ENCODE data around the gene PNCK.
A peak's percentile ranks its signal among the peaks of the same experiment; 100 is the strongest.

PNCK gene

DNA sequence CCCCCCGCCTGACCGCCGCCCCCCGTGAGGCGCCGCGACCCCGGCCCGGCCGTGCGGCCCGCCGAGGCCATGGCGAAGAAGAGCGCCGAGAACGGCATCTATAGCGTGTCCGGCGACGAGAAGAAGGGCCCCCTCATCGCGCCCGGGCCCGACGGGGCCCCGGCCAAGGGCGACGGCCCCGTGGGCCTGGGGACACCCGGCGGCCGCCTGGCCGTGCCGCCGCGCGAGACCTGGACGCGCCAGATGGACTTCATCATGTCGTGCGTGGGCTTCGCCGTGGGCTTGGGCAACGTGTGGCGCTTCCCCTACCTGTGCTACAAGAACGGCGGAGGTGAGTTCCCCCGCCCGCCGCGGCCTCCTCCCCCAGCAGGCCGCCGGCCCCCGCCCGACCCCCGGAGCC is 14.9 kb upstream of the PNCK start:
- peak overlapping the region; percentile 38 for H3K4me3 ChIP-seq (replicated peaks; ENCODE audit: low read depth, low read length)
- TF ChIP-seq, protein P1, sequence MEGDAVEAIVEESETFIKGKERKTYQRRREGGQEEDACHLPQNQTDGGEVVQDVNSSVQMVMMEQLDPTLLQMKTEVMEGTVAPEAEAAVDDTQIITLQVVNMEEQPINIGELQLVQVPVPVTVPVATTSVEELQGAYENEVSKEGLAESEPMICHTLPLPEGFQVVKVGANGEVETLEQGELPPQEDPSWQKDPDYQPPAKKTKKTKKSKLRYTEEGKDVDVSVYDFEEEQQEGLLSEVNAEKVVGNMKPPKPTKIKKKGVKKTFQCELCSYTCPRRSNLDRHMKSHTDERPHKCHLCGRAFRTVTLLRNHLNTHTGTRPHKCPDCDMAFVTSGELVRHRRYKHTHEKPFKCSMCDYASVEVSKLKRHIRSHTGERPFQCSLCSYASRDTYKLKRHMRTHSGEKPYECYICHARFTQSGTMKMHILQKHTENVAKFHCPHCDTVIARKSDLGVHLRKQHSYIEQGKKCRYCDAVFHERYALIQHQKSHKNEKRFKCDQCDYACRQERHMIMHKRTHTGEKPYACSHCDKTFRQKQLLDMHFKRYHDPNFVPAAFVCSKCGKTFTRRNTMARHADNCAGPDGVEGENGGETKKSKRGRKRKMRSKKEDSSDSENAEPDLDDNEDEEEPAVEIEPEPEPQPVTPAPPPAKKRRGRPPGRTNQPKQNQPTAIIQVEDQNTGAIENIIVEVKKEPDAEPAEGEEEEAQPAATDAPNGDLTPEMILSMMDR (IDR thresholded peaks at IDR 0.05; ENCODE audit: low read length, missing control alignments), result no peak
- DNase-seq (ENCODE audit: low read depth), result no peak

DNA sequence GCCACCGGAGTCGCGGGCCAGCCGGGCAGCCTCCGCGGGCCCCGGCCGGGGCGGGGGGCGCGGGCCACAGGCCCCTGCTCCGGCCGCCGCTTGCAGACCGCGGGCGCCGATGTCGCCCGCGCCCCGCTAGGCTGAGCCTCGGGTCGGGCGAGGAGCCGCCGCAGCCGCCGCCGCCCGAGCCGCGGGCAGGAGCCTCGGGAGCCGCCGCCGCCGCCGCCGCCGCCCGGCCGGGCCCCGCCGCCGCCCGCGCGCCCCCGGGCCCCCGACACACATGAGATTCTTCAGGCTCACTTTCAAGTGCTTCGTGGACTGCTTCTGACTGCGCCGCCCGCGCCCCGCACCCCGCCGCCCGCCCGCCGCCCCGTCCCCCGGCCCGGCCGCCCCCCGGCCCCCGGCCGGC is 14.5 kb upstream of the PNCK start:
- H3K4me3 ChIP-seq (replicated peaks; ENCODE audit: low read depth, low read length), result no peak overlapping the region
- no peak for DNase-seq (ENCODE audit: low read depth)
- TF ChIP-seq, protein P1 (IDR thresholded peaks at IDR 0.05; ENCODE audit: low read length, missing control alignments), result no peak

DNA sequence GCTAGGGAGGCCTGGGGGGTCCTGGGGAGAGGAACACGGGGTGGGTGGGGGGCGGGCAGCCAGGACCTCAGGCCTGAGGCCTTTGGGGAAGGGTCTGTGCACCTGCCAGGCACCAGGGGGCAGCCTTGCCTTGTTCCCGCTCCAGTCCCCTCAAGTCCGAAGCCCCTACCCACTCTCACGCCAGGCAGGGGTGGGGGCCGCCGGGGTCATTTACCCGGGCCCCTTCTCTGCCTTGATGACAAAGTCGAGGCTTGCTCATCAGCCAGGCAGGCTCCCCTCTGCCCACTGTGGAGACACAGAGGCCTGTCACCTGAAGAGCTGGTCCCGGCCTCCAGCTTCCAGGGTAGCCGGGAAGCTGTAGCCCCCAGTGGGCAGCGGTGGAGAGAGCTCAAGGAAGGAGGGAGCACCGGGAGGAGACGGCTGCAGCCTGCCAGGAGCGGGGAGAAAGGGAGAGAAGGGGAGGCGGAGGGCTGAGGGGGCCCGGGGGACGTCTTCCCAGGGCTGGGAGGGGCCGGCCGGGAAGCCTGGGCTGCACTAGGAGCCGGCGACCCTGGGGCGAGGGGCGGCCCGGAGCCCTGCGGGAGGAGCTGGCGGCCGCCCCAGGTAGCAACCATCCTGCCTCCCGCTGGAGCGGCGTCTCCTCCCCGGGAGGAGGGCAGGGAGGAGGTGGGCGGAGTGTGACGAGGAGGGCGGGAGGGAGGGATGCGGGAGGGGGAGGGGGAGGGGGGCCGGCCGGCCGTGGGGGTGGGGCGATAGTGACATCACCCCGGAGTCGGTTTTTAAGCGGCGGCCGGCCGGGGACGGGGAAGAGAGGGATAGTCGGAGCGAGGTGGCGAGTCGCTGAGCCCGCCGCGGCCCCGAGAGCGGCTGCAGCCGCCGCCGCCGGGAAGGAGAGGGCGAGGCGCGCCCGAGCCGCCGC is 13.8 kb upstream of the PNCK start, which contains the start of gene SLC6A8:
TSS of gene SLC6A8 (plus strand) at position 806 of the 919 bp plus-strand sequence. CDS start 649 bp downstream, outside the sequence.
- DNase-seq (ENCODE audit: low read depth), result peak; percentile 60
- H3K4me3 ChIP-seq (replicated peaks; ENCODE audit: low read depth, low read length), result peak within 1 kb of the TSS; percentile 38
- TF ChIP-seq, protein P1 (IDR thresholded peaks at IDR 0.05; ENCODE audit: low read length, missing control alignments), result peak; percentile 15

DNA sequence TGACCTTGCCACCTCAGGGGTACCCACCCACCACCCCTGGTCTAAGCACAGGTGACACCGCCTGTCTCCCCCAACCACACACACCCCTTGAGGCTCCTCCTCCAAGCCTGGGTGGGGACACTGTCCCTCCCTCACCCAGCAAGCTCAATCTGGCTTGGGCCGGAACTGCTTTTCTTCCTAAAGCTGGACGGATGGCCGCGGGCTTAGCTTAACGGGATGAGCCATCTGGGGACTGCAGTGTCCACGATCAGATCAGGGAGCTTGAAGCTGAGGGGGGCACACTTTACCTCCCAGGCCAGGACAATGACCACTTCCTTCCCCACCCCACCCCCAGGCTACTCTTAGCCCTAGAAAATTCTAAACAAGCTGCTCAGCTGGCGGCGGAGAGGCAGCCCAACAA is 13.1 kb upstream of the PNCK start:
- TF ChIP-seq, protein P1 (IDR thresholded peaks at IDR 0.05; ENCODE audit: low read length, missing control alignments), result no peak
- H3K4me3 ChIP-seq (replicated peaks; ENCODE audit: low read depth, low read length), result no peak overlapping the region
- DNase-seq (ENCODE audit: low read depth), result no peak

DNA sequence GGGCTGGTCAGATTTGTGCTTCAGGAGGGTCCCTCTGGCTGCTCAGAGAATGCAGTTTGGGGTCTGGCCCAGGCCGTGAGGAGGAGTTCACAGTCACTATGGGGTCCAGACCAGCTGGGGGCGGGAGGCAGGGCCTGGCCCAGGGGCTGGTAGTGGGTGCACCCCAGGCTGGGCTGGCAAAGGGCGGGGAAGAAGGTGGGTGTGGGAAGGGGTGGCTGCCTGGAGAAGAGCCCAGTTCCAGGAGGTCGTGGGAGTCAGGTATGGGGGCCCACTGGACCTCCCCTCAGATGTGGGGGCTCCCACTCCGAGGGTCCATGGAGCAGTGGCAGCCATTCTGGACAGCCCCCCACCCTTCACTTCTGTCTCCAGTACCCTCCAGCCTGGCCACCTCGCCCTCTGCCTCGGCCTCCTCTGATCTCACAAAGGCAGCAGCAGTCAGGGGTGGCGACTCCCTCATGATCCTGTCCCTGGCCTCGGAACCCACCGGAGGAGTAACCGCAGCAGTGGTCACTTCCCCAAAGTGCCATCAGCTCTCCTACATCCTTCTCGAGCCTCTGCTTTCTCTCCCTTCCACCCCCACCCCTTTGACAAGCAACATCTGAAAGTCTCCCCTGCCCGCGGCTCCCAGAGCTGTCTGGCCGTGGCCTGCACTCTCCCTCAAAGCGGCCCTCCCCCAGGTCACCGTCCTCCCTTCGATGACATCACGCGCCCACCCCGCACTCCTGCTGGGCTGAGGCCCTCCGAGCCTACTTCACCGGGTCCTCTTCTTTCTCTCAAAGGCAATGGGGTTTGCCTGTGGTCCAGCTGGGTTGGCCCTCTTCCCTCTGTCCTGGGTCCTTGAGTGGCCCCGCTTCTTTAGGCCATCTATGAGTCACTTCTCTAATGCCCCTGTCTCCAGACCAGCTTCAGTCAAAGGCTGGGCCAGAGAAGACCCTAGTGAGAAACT is 12.4 kb upstream of the PNCK start:
- TF ChIP-seq, protein P1 (IDR thresholded peaks at IDR 0.05; ENCODE audit: low read length, missing control alignments), result no peak
- no peak for DNase-seq (ENCODE audit: low read depth)
- no peak overlapping the region for H3K4me3 ChIP-seq (replicated peaks; ENCODE audit: low read depth, low read length)

DNA sequence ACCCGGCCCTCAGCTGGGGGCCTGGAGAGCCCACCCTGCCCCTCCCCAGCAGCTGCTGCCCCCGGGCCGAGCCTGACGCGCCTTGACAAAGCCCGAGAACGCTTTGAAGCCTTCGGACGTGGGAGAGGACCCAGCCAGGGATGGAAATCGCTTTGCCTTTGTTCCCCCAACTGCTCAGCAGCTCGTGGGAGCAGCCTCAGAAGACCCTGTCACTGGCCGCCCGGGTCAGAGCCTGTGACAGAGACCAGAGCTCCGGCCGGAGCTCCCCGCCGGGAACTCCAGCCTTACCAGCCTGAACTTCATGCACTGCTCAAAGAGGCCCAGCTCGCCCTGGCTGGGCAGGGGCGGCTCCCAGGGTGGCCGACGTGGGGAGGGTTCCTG is 11.5 kb upstream of the PNCK start:
- TF ChIP-seq, protein P1 (IDR thresholded peaks at IDR 0.05; ENCODE audit: low read length, missing control alignments), result no peak
- no peak overlapping the region for H3K4me3 ChIP-seq (replicated peaks; ENCODE audit: low read depth, low read length)
- DNase-seq (ENCODE audit: low read depth), result no peak

Data from fibroblast of pulmonary artery (primary cell).